Activated CD4-positive, alpha-beta T cell treated with anti-CD3 and anti-CD28 coated beads, Interleukin-2, Interleukin-6, amounts not matched to agents 100 ng/mL and 50 ng/mL, durations not matched to agents 16 hours and 8 hours (primary cell): ENCODE data around the gene CAPN10.
A peak's percentile ranks its signal among the peaks of the same experiment; 100 is the strongest.

Source experiments
- DNase-seq: peaks from one replicate; pipeline ENCODE4 v3.0.0-alpha.2; 2020

CAPN10 gene

GRCh38 chr2:240590681-240591111 is 4.2 kb downstream of the CAPN10 start:
- no peak for DNase-seq

- no peak for DNase-seq
Observed at GRCh38 chr2:240591226-240591625, 4.7 kb downstream of the CAPN10 start.

GRCh38 chr2:240591784-240592183 is 5.2 kb downstream of the CAPN10 start:
- no peak for DNase-seq

DNA sequence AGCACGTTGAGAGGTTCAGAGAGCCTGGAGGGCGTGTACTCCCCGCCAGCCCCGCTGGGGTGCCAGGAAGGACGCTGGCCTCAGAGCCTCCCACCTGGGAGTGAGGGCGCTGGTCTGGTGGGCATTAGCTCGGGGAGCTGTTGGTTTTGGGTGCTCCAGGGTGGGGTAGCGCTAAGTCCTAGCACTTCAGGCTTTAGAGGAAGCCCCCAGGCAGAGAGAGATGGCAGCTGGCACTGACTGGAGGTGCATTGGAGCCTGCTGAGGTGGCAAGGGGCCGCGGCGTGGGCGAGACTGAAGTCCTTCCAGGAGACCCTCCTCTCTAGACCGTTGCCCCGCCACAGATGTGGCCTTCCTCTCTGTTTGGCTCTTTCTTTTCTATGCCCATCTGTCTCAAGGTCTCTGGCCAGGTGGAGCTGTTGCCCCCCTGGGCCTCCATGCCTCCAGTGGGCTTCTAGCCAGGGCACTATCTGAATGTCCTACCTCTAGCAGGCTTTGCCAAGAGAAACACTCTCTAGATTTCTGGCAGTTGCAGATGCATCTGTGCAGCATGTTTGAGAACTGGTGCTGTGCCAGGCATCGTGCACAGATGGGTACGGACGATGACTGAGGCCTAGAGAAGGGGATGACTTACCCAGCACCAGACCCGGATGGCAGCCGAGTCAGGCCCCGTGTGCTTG is 6.6 kb downstream of the CAPN10 start:
- no peak for DNase-seq

DNA sequence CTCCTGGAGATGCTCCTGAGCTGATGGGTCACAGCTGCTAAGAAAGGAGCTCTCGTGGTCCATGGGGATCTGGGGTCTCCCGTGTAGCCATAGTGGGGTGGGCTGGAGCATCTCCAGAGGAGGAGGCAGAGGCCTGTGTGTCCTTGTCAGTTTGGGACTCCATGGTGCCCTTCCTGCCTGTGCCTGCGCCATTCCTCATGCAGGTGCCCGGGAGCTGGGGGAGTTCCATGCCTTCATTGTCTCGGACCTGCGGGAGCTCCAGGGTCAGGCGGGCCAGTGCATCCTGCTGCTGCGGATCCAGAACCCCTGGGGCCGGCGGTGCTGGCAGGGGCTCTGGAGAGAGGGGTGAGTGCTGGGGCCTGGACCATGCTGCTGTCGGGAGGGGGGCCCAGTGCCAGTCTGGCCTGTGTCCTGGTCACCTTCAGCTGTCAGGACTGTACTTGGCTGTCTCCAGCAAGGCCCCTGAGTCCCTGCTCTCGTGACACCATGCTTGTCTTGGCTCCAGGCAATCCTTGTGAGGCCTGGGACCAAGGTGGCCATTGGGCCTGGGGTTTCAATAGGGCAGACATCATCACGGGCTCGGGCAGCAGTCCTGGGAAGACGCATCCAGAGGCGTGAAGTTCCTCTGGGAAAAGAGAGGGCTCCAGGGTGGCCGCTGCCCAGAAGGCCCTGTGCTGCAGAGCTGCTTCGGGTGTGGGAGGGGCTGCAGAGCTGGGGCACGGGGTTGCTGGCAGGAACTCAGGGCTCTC is 7.3 kb downstream of the CAPN10 start:
- DNase-seq, result no peak

GRCh38 chr2:240594511-240595380 is 8.2 kb downstream of the CAPN10 start:
- no peak for DNase-seq

GRCh38 chr2:240595381-240596079 is 9.0 kb downstream of the CAPN10 start:
- DNase-seq, result peak; percentile 58

DNA sequence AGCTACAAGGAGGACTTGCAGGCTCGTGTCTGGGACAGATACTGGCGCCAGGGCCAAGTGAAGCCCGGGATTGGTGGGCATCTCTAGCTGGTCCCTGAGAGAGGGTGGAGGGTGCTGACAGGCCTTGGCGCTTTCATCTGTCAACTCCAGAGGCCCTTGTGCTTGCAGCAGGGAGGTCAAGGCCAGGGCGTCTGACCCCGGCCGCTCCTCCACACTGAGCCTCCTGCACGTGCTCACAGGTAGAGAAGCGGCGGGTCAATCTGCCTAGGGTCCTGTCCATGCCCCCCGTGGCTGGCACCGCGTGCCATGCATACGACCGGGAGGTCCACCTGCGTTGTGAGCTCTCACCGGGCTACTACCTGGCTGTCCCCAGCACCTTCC is 9.5 kb downstream of the CAPN10 start:
- DNase-seq, result no peak

DNA sequence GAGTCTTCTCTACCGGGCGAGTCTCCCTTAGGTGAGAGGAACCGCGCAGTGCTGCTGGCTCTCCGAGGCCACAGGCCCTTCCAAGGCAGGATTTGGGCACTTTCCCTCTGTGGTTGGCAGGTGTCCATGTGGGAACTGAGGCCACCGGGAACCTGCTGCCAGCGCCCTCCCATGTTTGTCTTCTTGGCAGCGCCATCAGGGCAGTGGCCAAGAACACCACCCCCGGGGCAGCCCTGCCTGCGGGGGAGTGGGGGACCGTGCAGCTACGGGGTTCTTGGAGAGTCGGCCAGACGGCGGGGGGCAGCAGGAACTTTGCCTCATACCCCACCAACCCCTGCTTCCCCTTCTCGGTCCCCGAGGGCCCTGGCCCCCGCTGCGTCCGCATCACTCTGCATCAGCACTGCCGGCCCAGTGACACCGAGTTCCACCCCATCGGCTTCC is 10.0 kb downstream of the CAPN10 start:
- DNase-seq, result no peak

DNA sequence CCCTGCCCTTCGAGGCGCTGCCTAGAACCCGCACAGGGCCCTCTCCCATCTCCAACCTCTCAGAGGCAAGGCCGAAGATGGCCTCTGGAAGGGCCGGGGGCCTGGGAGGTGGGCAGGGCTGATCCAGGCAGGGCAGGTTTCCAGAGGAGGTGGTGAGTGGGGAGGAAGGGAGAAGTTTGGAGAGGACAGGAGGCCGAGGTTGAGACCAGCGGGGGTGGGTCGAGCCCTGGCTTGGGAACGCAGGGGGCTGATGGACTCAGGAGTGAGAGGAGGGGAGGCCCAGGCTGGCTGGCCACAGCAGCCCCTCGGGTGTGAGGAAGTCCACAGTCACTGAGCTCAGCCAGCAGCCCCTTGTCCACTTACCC is 10.5 kb downstream of the CAPN10 start:
- DNase-seq, result no peak

DNA sequence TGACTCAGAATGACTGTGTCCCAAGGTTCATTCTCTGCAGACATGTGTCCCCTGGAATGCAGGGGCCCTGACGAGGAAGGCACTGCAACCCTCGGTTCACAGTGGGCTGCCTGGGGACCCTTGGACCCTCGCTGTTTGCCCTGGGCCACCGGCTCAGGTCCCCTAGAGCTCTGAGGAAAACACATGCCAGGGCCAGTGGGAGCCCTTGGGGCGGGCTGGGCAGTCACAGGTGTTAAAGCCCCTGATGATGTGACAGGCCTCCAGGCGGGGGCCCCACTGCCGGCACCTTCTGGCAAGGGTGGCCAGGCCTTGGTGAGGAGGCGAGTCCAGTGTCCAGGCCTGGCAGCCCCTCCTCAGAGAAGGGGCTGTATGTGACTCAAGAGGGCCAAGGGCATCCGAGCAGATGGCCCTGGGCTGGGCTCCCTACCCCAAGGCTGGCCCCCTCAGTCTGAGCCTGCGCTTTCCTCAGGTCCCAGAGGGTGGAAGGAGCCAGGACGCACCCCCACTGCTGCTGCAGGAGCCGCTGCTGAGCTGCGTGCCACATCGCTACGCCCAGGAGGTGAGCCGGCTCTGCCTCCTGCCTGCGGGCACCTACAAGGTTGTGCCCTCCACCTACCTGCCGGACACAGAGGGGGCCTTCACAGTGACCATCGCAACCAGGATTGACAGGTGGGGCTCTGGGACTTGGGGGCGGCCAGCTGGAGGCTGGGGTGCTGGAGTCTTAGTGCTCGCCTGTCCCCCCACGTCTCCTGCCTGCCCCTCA is 11.1 kb downstream of the CAPN10 start:
- no peak for DNase-seq

GRCh38 chr2:240598311-240598911 is 11.9 kb downstream of the CAPN10 start:
- no peak for DNase-seq

- DNase-seq, result no peak
Observed at GRCh38 chr2:240599141-240599583, 12.6 kb downstream of the CAPN10 start.

GRCh38 chr2:240600451-240600961 is 14.0 kb downstream of the CAPN10 start:
- no peak for DNase-seq

DNA sequence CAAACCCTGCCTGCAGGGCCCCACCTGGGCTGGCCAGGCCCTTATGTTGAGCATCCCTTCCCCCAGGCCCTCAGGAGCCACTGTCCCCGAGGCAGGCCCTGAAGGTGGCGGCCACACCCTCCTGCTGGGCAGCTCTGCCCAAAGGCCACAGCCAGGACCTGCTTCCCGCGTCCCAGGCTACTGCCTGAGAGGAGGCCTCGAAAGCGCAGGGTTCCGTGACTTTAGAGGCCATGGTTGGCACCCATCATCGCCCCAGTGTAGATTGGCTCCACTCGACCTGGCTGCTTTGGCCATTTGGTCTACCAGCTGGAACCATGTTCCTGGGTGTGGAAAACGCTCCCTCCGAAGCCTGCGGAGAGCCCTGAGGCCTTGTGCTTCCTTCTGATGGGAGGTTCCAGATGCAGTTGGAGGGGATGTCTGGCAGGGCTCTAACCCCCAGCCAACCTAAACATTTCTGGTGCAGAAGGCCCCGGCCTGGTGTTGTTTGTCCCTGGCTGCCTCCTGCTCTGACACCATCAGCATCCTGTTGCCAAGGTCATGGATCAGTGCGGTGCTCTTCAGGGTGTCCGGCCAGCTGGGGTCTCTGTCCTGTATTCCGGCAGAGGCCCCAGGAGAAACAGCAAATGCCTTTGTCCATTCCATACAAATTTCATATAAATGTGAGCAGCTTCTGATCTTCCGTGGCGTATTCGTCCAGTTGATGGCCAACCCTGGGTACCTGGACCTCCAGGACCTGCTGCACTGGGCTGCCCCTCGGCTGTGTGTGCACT is 14.7 kb downstream of the CAPN10 start:
- DNase-seq, result no peak

GRCh38 chr2:240601831-240602160 is 15.3 kb downstream of the CAPN10 start:
- DNase-seq, result no peak

DNA sequence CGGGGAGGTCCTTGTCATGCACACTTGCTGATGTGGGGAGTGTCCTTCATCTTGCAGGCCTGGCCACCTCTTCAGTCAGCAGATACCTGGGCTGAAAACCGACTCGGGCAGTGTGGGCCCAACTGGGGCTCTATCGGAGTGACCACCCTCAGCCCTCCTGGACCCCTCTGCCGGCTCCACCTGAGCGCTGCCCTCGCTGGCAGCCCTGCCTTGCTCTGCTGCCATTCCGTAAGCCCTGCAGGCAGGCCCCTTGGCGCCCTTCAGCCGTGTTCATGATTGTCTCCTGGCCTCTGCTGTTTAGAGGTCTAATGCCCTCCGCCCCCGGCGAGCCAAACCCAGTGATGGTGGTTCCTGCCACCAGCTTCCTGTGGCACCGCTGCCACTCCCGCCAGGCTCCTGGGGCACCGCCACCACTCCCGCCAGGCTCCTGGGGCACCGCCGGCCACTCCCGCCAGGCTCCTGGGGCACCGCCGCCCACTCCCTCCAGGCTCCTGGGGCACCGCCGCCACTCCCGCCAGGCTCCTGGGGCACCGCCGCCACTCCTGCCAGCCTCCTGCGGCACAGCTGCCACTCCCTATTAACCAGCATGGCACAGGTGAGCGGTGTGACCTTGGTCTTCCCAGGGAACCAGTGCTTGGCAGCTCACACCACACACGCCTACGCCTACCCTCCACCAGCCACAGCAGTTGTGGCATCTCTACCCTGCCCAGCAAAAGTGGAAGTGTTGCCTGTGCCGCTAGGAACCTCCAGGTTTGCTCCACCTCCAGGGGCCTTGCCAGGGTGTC is 15.9 kb downstream of the CAPN10 start:
- DNase-seq, result no peak

DNA sequence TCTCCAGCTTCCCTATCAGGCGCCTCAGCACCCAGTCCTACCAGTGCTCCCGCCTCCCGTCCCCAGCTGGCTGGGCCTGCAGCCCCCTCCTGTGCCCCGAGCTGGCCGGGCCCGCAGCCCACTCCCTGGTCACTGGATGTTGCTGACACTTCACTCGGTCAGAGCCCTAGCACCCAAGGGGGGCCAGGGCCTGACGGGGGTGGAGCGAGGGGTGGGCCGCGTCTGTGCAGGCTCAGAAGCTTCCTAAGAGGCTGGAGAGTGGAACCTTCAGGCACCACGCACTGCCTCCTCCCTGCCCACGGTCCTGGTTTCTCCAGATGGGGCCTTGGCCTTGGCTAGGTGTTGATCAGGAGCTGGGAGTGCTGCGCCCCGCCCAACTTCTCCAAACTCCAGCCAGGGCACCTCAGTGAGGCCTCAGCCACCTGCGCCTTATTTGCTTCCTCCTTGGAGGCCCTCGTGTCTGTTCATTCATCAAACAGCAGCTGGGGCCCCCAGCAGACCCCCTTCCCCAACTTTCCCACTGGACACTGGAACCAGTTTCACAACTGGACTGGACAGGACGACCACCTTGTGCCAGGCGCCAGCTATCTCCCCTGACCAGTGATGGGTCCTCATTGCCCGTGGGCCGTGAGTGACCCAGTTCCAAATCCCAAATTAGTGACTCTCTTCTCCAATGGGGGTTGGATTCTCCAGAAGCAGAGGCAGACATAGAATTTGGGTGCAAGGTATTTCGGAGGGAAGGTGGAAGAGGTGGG is 16.7 kb downstream of the CAPN10 start:
- no peak for DNase-seq

- DNase-seq, result no peak
Observed at GRCh38 chr2:240603846-240604245, 17.3 kb downstream of the CAPN10 start.
